ENCODE measurements around the gene ZBTB20. TPM values are rescaled to one million over a fixed set of nuclear protein-coding genes. Genes with fewer than 3 reads are reported as not detected.
A peak's percentile ranks its signal among the peaks of the same experiment; 100 is the strongest.

The ZBTB20 gene
- total RNA-seq, 2 experiments from 2014 or later, result 5.2 to 6.4 TPM

DNA sequence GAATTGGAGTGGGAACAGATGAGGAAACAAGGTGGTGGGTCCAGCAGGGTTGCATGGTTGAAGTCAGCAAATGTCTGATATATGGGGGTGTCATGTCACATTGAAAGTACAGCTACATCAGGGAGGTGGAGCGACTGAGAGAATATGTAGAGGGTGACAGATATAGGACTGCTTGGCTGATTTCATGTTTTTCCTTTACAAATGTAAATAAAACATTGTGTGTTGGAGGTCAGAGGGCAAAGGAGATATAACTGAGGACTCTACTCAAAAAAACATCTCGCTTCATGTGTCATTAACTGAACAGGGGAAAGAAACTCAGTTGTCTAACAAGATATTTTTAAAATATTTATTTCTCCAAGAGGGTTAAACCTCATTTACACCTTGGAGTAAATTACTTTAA lies 675.6 kb downstream of the ZBTB20 start:
- ChIA-PET POLR2A (no interaction called here), CTCF (no interaction called here)
- H3K27me3 Mint-ChIP-seq, result no peaks in the 10 kb centered on the region
- no peaks in the 10 kb centered on the region for H3K36me3 Mint-ChIP-seq (ENCODE audit: low read depth)
- H3K27ac Mint-ChIP-seq, result no peak overlapping the region
- ATAC-seq (no peak), DNase-seq (no peak)
- H3K4me1 Mint-ChIP-seq, result no peaks in the 10 kb centered on the region
- intact Hi-C loops (cut with DNase I, micrococcal nuclease), result no loop called here
- no peak overlapping the region for H3K4me3 Mint-ChIP-seq
- no peaks in the 10 kb centered on the region for H3K9me3 Mint-ChIP-seq (ENCODE audit: low read depth)

GRCh38 chr3:114469070-114469469 lies 678.0 kb downstream of the ZBTB20 start:
- Mint-ChIP-seq H3K27me3 (no peaks in the 10 kb centered on the region), H3K27ac (no peak overlapping the region), H3K4me1 (peaks cover 3% of the 10 kb centered on the region), H3K36me3 (ENCODE audit: low read depth) (no peaks in the 10 kb centered on the region), H3K9me3 (ENCODE audit: low read depth) (no peaks in the 10 kb centered on the region), H3K4me3 (no peak overlapping the region)
- ChIA-PET CTCF (no interaction called here), POLR2A (interaction anchor here (0.6 kb wide), 1 partner anchor 122 kb away, joined by 3 read pairs; no protein-coding TSS in a partner anchor)
- DNase-seq, result no peak
- ATAC-seq, result no peak
- intact Hi-C loops (cut with DNase I, micrococcal nuclease), result no loop called here

DNA sequence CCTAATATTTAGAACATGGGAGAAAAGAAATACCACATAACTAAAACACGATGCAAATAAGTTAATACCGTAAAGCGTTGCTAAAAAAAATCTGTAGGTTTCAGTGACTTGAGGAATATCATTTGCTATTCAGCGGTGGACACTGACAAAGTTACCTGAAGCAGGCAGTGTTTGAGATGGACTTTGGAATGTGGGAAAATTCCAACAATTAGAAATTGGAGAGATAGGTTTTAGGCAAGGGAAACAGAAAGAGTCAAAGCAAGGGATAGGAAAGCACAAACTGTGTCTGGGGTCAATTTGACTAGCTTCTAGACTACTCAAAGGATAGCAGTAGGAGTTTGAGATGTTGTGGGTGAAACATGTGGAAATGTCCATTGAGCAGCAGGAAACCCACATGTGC lies 680.3 kb downstream of the ZBTB20 start:
- ChIA-PET POLR2A (no interaction called here), CTCF (no interaction called here)
- intact Hi-C loops (cut with DNase I, micrococcal nuclease), result no loop called here
- Mint-ChIP-seq H3K27me3 (no peaks in the 10 kb centered on the region), H3K36me3 (ENCODE audit: low read depth) (no peaks in the 10 kb centered on the region), H3K9me3 (ENCODE audit: low read depth) (no peaks in the 10 kb centered on the region), H3K4me3 (no peak overlapping the region), H3K4me1 (peaks cover 3% of the 10 kb centered on the region), H3K27ac (no peak overlapping the region)
- DNase-seq, result no peak
- no peak for ATAC-seq

DNA sequence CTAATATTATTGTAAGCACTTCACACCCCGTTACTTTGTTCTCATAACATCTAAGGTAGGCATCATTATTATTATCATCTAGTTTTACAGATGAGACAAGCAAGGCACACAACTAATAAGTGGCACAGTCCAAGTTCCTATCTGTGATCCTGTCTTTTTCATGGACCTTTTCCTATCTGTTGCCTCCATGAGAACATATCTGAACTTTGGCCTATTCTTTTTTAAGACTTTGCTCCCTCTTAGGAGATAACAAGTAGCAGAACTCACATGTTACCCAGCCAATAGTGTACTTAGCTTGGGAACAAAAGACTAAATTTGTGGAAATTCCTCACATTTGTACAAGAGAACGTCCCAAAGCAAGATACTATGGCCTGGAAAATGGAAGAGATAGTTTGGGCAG lies 680.8 kb downstream of the ZBTB20 start:
- no peak overlapping the region for H3K4me3 Mint-ChIP-seq
- CTCF ChIA-PET, result no interaction called here
- ATAC-seq (no peak), DNase-seq (no peak)
- H3K9me3 Mint-ChIP-seq (ENCODE audit: low read depth), result no peaks in the 10 kb centered on the region
- no peak overlapping the region for H3K27ac Mint-ChIP-seq
- POLR2A ChIA-PET, result no interaction called here
- intact Hi-C loops (cut with DNase I, micrococcal nuclease), result no loop called here
- no peaks in the 10 kb centered on the region for H3K36me3 Mint-ChIP-seq (ENCODE audit: low read depth)
- H3K27me3 Mint-ChIP-seq, result no peaks in the 10 kb centered on the region
- H3K4me1 Mint-ChIP-seq, result peaks cover 3% of the 10 kb centered on the region

DNA sequence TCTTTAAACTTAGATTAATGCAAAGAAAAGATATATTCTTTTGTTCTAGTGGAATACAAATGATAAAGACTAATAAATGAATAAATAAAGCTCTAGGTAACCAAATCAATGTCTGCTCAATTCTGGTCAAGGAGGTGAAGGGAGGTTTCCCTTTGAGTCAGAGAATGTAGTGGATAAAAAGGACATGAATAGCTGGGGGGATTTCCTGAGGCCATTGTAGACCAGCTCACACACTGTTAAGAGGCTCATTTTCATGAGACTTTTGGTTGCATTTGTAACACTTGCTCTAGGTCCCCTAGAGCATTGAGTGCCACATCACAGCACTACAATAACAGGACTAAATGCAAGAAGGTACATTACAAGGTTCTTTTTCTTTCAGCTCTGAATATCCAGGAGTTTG lies 682.5 kb downstream of the ZBTB20 start:
- Mint-ChIP-seq H3K4me1 (peaks cover 3% of the 10 kb centered on the region), H3K9me3 (ENCODE audit: low read depth) (no peaks in the 10 kb centered on the region), H3K27ac (no peak overlapping the region), H3K27me3 (no peaks in the 10 kb centered on the region), H3K36me3 (ENCODE audit: low read depth) (no peaks in the 10 kb centered on the region), H3K4me3 (no peak overlapping the region)
- peak; percentile 39 for ATAC-seq
- DNase-seq, result no peak
- intact Hi-C loops (cut with DNase I, micrococcal nuclease), result no loop called here
- ChIA-PET CTCF (interaction anchor here (0.7 to 1.1 kb wide), 2 partner anchors 16 kb away, joined by 3 read pairs; no protein-coding TSS in a partner anchor), POLR2A (interaction anchor here (0.6 kb wide), 1 partner anchor 10 kb away, joined by 3 read pairs; no protein-coding TSS in a partner anchor)

GRCh38 chr3:114462750-114463149 lies 684.3 kb downstream of the ZBTB20 start:
- Mint-ChIP-seq H3K4me1 (peaks cover 3% of the 10 kb centered on the region), H3K27ac (no peak overlapping the region), H3K9me3 (ENCODE audit: low read depth) (no peaks in the 10 kb centered on the region), H3K4me3 (no peak overlapping the region), H3K27me3 (no peaks in the 10 kb centered on the region), H3K36me3 (ENCODE audit: low read depth) (no peaks in the 10 kb centered on the region)
- ChIA-PET POLR2A (no interaction called here), CTCF (interaction anchor here (0.8 to 1.1 kb wide), 2 partner anchors 20 to 45 kb away, joined by 3 to 4 read pairs; no protein-coding TSS in a partner anchor)
- DNase-seq (no peak), ATAC-seq (no peak)
- intact Hi-C loops (cut with DNase I, micrococcal nuclease), result no loop called here

- Mint-ChIP-seq H3K27me3 (no peaks in the 10 kb centered on the region), H3K4me1 (peaks cover 3% of the 10 kb centered on the region), H3K36me3 (ENCODE audit: low read depth) (no peaks in the 10 kb centered on the region), H3K4me3 (no peak overlapping the region), H3K9me3 (ENCODE audit: low read depth) (no peaks in the 10 kb centered on the region), H3K27ac (no peak overlapping the region)
- ChIA-PET POLR2A (interaction anchor here (0.5 kb wide), 1 partner anchor 16 kb away, joined by 3 read pairs; no protein-coding TSS in a partner anchor), CTCF (interaction anchor here (0.7 to 1.0 kb wide), 2 partner anchors 24 to 28 kb away, joined by 4 read pairs; no protein-coding TSS in a partner anchor)
- ATAC-seq (no peak), DNase-seq (no peak)
- intact Hi-C loops (cut with DNase I, micrococcal nuclease), result no loop called here
Measured at GRCh38 chr3:114460459-114460858, 686.6 kb downstream of the ZBTB20 start.

DNA sequence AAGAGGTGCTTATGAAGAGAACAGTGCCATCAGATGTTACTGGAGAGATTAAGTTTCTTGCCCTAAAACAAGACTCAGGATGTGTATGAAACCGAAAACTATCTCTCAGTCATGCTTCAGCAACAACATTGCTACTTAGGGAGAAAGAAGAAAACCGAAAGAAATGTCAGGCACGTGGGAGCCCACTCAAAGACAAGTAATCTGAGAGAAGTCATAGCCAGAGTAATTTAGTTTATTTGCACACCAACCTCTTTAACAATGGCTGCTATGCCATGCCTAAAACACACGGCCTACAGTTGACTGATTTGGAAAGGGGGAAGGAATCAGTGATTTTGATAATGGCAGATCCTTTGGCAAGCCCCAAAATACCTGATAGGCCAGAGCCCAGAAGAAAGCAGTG lies 690.3 kb downstream of the ZBTB20 start:
- Mint-ChIP-seq H3K4me1 (peaks cover 4% of the 10 kb centered on the region), H3K4me3 (no peak overlapping the region), H3K27me3 (no peaks in the 10 kb centered on the region), H3K27ac (no peak overlapping the region), H3K36me3 (ENCODE audit: low read depth) (no peaks in the 10 kb centered on the region), H3K9me3 (ENCODE audit: low read depth) (no peaks in the 10 kb centered on the region)
- POLR2A ChIA-PET, result no interaction called here
- intact Hi-C loops (cut with DNase I, micrococcal nuclease), result no loop called here
- DNase-seq (no peak), ATAC-seq (peak; percentile 30)
- CTCF ChIA-PET, result interaction anchor here (1.0 kb wide), 1 partner anchor 37 kb away, joined by 3 read pairs; no protein-coding TSS in a partner anchor

DNA sequence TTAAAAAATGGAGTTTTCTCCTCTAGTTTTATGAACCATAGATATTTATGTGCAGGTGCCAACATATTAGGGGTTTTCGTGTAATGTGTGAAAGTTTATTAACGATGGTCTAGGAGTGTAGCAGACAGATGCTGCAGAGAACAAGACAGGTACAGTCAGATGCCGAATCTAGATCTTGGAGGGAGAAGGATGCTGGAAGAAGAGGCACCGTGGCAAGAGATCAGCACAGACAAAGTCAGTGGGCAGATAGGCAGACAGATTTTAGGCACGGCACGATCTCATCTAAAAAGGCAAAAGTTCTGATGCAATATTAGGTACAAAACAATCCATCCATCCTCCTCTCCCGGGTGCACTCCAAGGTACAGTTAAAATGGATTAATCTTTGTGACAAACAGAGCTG lies 691.7 kb downstream of the ZBTB20 start:
- H3K4me1 Mint-ChIP-seq, result peaks cover 6% of the 10 kb centered on the region
- DNase-seq (no peak), ATAC-seq (no peak)
- no peak overlapping the region for H3K27ac Mint-ChIP-seq
- H3K4me3 Mint-ChIP-seq, result no peak overlapping the region
- ChIA-PET CTCF (interaction anchor here (0.8 kb wide), 1 partner anchor 98 kb away, joined by 3 read pairs; no protein-coding TSS in a partner anchor), POLR2A (interaction anchor here (0.7 kb wide), 1 partner anchor 13 kb away, joined by 3 read pairs; no protein-coding TSS in a partner anchor)
- H3K36me3 Mint-ChIP-seq (ENCODE audit: low read depth), result no peaks in the 10 kb centered on the region
- intact Hi-C loops (cut with DNase I, micrococcal nuclease), result no loop called here
- no peaks in the 10 kb centered on the region for H3K9me3 Mint-ChIP-seq (ENCODE audit: low read depth)
- H3K27me3 Mint-ChIP-seq, result no peaks in the 10 kb centered on the region

DNA sequence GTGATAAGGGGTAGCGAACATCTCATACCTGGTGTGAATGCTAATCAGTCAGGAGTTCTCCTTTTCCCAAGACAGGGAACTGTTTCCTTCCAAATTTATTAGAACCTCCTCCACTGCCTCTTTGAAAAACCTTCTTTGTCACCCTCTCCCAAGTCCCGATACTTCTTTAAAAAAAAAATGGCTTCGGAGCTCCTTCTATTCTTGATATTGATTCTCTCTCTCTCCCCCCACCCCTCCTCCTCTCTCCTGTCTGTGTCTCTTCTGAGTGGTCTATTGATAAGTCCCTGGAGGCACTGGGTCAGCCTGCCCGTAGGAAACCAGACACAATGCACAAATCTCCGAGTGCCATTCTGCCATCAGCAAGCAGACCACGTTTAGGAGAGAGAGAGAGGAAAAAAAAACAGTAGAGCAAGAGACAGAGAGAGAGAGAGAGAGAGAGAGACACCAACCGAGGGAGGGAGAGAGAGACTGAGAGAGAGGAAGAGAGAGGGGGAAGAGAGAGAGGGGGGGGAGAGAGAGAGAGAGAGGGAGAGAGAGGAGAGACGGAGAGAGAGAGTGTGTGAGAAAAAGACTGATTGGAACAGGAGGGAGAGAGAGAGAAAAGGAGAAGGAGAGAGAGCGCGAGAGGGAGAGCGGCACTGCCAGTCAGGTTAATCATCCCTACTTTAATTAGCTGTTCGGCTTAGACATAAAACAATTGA lies 692.4 kb downstream of the ZBTB20 start:
- Mint-ChIP-seq H3K27ac (no peak overlapping the region), H3K9me3 (ENCODE audit: low read depth) (no peaks in the 10 kb centered on the region), H3K36me3 (ENCODE audit: low read depth) (no peaks in the 10 kb centered on the region), H3K4me3 (no peak overlapping the region), H3K4me1 (peaks cover 6% of the 10 kb centered on the region), H3K27me3 (no peaks in the 10 kb centered on the region)
- ChIA-PET CTCF (interaction anchor here (0.6 to 1.0 kb wide), 3 partner anchors 10 to 621 kb away, joined by 3 read pairs; no protein-coding TSS in a partner anchor), POLR2A (interaction anchor here (0.6 to 0.8 kb wide), 3 partner anchors 10 to 191 kb away, joined by 3 to 4 read pairs (median 3); no protein-coding TSS in a partner anchor)
- intact Hi-C loops (cut with DNase I, micrococcal nuclease), result no loop called here
- peak; percentile 30 for ATAC-seq
- DNase-seq, result no peak

DNA sequence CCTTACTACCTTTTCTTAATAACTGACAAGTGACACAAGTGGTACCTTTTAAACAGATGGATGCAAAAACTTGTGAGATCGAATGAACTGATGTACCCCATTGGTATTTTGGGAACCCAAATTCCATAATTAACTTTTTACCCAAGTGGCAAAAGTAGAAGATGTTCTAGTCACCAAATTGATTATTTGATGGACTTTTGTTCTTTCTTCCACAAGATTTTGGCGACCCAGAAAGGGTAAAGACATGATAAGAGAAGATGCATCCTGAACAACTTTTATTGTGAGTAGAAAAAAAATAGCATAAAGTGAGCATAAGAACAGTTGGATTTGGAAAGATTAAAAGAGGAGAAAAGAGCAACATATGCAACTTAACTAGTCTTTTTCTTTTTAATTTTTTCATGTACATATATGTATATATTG lies 693.7 kb downstream of the ZBTB20 start:
- Mint-ChIP-seq H3K4me1 (peaks cover 6% of the 10 kb centered on the region), H3K36me3 (ENCODE audit: low read depth) (no peaks in the 10 kb centered on the region), H3K4me3 (no peak overlapping the region), H3K27ac (no peak overlapping the region), H3K27me3 (no peaks in the 10 kb centered on the region), H3K9me3 (ENCODE audit: low read depth) (no peaks in the 10 kb centered on the region)
- ChIA-PET POLR2A (no interaction called here), CTCF (interaction anchor here (0.6 kb wide), 1 partner anchor 35 kb away, joined by 3 read pairs; no protein-coding TSS in a partner anchor)
- ATAC-seq, result no peak
- intact Hi-C loops (cut with DNase I, micrococcal nuclease), result no loop called here
- DNase-seq, result no peak

DNA sequence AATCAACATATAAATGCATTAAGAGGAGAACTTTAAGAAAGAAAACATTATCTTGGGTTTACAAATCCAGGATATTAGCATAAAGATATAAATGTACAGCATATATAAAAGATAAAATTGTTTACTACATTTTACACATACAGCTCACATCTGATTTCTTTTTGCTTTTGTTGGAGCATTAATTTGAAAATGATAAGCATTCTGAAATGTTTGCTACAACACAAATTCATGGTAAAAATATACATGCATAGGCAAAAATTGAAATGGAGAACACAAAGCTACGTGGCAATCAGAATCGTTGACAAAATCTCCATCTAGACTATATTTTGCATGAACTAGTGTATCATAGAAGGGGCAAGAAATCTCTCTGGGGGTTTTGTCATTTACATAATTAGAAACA lies 694.2 kb downstream of the ZBTB20 start:
- ATAC-seq, result no peak
- Mint-ChIP-seq H3K27ac (no peak overlapping the region), H3K36me3 (ENCODE audit: low read depth) (no peaks in the 10 kb centered on the region), H3K4me1 (peaks cover 6% of the 10 kb centered on the region), H3K4me3 (no peak overlapping the region), H3K9me3 (ENCODE audit: low read depth) (no peaks in the 10 kb centered on the region), H3K27me3 (no peaks in the 10 kb centered on the region)
- no peak for DNase-seq
- intact Hi-C loops (cut with DNase I, micrococcal nuclease), result no loop called here
- CTCF ChIA-PET, result interaction anchor here (0.7 kb wide), 1 partner anchor 12 kb away, joined by 4 read pairs; no protein-coding TSS in a partner anchor
- POLR2A ChIA-PET, result no interaction called here
